T-helper 9 cell (primary cell): Measurements from ENCODE around the gene GRIA3.
"Not testable (repeated sequence)": the region's sequence is repeated elsewhere in the genome, so short reads cannot be mapped to it uniquely, and the experiment has no call there.

Experiments used
- DNase-seq: peaks from one replicate; pipeline ENCODE4 v3.0.0-alpha.2; 2020

The GRIA3 gene

GRCh38 chrX:123475068-123475724 lies 291.1 kb downstream of the GRIA3 start:
- DNase-seq = no peak

- no peak for DNase-seq
These were observed 292.6 kb downstream of the GRIA3 start for GRCh38 chrX:123476611-123477219.

- DNase-seq = no peak
These were observed 293.6 kb downstream of the GRIA3 start for GRCh38 chrX:123477673-123478072.

- DNase-seq = no peak
These were observed 298.1 kb downstream of the GRIA3 start for GRCh38 chrX:123481913-123482851.

- no peak for DNase-seq
These were observed 302.2 kb downstream of the GRIA3 start for GRCh38 chrX:123486297-123486696.

- DNase-seq = no peak
These were observed 303.2 kb downstream of the GRIA3 start for GRCh38 chrX:123487236-123487635.

GRCh38 chrX:123487669-123488068 lies 303.6 kb downstream of the GRIA3 start:
- no peak for DNase-seq

GRCh38 chrX:123489011-123489410 lies 304.9 kb downstream of the GRIA3 start:
- no peak for DNase-seq

- no peak for DNase-seq
These were observed 309.8 kb downstream of the GRIA3 start for GRCh38 chrX:123493857-123494256.

GRCh38 chrX:123499787-123500186 lies 315.7 kb downstream of the GRIA3 start:
- DNase-seq = no peak

GRCh38 chrX:123504047-123504446 lies 320.0 kb downstream of the GRIA3 start:
- DNase-seq = no peak

- DNase-seq = no peak
These were observed 320.7 kb downstream of the GRIA3 start for GRCh38 chrX:123504630-123505270.

GRCh38 chrX:123513585-123514278 lies 329.7 kb downstream of the GRIA3 start:
- DNase-seq = no peak

- DNase-seq = not testable (repeated sequence)
These were observed 330.2 kb downstream of the GRIA3 start for GRCh38 chrX:123514279-123514640.

- no peak for DNase-seq
These were observed 334.7 kb downstream of the GRIA3 start for GRCh38 chrX:123518791-123519190.

GRCh38 chrX:123525123-123525725 lies 341.1 kb downstream of the GRIA3 start:
- no peak for DNase-seq

- DNase-seq = not testable (repeated sequence)
These were observed 346.6 kb downstream of the GRIA3 start for GRCh38 chrX:123530726-123531125.
